HG03442 (cell line): ENCODE results near the gene TMX3.

Experiments used
- ATAC-seq: cut with Tn5 transposase; IDR thresholded peaks from one replicate; pipeline ENCODE4 v1.9.1; 2021; ENCODE audit warnings: mild to moderate bottlenecking, moderate library complexity; ENCODE audit not compliant: unreplicated experiment

TMX3 gene, protein sequence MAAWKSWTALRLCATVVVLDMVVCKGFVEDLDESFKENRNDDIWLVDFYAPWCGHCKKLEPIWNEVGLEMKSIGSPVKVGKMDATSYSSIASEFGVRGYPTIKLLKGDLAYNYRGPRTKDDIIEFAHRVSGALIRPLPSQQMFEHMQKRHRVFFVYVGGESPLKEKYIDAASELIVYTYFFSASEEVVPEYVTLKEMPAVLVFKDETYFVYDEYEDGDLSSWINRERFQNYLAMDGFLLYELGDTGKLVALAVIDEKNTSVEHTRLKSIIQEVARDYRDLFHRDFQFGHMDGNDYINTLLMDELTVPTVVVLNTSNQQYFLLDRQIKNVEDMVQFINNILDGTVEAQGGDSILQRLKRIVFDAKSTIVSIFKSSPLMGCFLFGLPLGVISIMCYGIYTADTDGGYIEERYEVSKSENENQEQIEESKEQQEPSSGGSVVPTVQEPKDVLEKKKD

DNA sequence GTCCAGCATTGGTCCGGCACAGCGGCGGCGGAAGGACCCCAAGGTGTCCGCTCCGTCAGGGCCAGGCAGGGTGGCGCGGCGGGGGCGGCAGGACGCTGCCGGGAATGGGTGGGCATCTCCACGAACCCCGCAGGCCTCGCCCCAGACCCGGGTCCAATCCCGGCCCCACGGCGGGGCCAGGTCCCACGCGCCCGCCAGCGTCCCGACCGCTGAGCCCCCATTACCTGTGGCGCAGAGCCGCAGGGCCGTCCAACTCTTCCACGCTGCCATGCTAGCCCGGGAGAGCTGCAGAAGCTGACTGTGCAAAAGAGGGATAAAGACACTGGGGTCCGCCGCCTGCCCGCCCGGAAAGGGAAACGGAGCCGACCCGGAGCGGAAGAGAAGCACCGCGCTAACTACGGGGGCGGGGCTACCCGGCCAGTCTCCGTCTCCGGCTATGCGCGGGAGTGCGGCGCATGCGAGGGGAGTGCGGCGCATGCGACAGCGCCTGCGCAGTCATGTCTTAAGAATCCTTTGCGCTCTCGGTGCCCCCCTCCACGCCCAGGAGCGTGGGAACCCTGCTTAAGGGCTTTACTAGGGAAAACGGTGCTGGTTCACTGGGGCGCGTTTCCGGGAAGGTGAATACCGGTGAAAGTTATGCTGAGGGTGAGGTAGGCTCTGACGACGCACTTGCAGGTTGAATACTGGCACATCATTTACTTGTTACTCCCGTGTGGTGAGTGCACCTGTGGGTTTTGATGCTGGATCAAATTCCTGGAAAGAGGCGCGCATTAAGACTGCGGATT lies at the start of gene TMX3:
TMX3 (minus strand) TSS at position 397 of the 785 bp plus-strand sequence; CDS start at position 270, 127 bp downstream.
- peak; percentile 96 for ATAC-seq

DNA sequence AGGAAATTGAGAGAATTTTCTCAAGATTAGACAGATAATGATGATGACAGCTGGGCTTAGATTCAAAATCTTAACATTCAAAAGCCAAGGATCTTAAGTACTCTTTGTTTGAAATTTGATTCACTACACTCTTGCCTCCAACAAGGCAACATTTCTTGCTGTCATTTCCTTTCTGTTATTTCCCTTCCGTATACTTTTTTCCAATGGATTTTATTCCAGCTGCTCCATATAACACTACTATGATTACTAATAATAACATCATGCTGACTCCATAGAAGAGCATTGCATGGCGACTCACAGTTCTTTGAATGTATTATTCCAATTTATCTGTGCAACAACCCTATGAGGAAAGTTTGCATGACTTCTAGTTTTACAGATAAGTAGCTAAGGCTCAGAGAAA lies 49.1 kb upstream of the TMX3 start:
- no peak for ATAC-seq

DNA sequence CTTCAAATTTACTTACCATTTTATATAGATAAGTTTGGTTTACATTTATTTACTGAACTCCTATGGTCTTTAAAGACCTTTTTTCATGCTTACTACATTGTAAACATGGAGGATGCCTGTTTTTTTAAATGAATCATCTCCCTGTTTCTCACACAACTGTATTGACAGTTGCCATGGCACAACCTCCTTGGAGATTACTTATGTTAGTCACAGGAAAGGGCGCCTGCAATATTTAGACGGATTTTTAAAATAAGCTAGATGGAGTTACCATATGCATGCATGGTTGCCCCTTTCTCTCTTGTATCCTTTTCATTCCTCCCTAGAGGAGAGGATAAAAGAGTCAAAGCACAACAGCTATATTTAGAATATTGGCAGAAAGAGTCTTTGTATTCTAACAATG lies 48.2 kb upstream of the TMX3 start:
- no peak for ATAC-seq

DNA sequence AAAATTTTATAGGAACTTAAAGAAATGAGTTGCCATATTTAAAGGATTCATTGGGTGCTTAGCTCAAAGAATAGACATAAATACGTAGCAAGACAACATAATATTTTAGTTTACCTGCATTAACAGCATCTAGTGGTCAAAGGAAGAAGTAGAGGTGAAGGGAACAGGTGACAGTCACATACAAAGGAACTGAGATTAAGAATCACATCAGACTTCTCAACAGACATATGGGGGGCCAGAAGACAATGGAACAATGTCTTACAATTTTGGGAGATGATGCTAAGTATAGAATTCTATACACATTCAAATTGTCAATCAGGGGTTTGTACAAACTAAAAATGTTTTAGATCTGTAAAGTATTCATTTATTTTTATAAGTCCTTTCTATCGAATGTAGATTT lies 44.4 kb upstream of the TMX3 start:
- ATAC-seq, result no peak

DNA sequence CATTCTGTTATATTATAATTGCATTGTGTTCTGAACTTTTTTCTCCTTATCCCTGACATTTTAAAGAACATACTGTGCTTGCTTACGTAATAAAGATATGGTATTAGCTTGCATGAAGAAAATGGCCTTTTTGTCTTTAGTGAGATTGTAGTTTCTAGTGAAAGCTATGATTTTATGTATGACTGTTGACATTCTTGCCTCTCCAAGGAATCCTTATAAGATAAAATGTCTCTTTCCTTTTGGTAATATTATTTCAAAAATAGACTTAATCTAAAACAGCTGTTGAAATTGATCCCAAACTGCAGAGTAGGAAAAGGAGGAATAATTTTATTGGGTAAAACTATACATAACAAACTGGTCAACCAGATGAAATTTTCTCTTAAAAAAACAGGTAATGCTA lies 42.2 kb upstream of the TMX3 start:
- ATAC-seq, result no peak

DNA sequence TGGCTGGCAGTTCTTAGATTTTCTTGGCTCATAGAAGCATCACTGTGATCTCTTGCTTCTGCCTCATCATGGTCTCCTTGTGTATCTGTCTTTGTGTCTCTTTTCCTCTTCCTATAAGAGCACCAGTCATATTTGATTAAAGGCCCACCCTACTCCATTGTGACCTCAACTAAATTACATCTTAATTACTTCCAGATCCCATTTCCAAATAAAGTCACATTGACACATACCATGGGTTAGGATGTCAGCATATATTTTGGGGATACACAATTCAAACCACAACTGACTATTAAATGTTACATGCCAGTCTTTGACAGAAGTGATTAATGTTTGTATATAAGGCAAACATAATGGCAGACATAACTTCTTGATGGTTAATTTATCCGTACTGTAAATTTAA lies 27.3 kb upstream of the TMX3 start:
- no peak for ATAC-seq

DNA sequence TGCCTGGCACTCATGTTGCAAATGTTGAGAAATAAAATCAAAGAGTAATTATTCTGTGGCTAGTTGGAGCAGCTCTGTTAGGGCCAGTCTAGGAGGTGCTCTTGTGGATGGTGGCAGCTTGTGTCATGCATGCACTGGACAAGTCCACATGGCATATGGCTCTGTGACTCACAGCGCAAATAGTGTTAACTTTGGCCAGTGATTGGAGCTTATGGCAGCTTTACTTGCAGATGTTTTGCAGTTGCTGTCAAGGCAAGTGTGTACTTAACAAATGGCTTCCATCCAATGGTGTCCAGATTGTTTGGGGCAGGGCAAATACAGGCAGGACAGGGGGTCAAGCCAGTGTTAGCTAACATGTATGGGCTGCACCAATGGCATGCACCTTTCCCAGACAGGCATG lies 26.1 kb upstream of the TMX3 start:
- ATAC-seq, result no peak

DNA sequence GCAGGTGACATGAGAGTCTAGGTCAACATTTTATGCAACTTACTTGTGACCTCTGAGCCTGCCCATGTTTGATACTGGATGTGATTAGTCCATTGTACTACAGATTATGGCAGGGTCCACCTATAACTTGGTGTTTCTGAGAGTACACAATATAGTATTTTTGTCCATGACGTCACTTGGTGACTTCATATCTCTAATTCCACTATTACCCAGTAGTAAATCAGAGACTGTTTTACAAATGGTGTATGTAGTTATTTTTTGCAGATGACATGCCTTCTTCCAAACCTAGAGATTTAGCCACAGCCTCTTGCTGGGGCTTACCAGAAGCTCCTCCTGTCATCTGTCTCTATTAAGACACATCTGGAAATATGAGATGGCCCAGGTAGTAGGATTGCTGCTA lies 24.6 kb upstream of the TMX3 start:
- no peak for ATAC-seq

DNA sequence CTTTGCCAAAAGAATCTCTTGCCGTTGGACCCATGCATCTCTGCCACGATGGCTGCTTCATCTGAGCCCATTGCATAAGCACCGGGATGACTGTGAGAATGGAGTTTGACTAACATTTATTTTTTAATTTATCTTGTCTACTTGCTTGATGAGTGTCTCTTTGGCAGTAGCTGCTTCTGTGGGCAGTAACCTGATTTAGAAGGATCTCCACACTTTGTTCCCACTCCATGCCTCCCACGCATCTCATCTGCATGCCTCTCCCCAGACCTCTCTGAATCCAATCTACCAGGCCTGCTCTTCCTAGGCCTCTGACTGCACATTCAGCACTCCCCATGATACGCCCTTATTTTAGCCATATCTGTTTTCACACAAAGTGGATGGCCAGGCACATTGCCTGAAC lies 23.7 kb upstream of the TMX3 start:
- ATAC-seq, result no peak

DNA sequence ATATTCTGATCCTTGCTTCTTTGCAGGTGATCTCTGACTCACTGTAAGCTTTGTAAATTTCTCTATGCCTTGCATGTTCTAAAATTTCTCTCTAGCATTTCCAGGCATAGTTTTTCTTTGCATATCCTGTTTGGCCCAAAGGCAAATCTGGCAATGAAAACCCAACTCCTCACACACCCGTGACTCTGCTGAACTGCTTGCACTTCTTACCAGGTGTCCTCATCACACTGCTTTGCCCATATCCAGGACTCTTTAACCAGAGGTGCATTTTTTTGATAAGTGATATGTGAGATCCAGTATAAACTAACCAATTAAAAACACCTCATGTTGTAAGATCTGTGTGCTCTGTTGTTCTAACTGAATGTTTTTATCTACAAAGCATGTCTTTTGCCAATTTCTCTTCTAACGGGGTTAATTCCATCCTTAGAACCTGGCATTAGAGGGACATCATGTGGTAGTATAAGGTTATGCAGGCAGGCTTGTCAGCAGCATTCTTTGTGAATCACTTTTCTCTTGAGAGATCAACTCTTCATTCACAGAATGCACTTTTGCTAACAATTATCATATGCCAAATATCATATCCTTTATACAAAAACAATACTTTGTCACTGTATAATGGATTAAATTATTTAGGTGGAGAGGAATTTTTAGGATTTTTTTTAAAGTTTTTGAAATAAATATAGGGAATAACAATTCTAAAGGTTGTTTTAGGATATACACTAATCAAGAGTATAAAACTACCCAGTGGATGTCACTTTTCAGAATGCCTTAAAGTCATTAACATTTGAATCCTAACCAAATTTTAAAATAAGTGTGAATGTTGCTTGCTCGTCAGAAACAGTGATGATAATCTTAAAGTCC lies 20.8 kb upstream of the TMX3 start:
- ATAC-seq, result peak; percentile 91

DNA sequence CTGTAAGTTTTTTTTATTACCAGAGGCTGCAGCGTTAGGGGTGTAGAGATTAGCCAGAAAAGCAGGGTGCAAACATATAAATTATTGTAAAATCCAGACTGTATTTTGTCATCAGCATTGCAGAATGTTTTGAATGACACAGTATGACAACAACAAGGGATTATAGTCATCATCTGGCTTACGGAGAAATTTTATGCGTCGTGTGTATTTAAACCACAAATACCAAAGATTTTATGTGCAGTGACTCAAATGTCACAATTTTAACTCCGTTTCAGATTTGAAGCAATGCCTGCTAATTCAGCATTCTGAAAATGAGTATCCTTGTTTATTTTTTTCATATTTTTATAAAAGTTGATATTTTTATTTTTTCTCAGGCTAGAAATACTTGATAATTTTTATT lies 19.4 kb upstream of the TMX3 start:
- no peak for ATAC-seq

DNA sequence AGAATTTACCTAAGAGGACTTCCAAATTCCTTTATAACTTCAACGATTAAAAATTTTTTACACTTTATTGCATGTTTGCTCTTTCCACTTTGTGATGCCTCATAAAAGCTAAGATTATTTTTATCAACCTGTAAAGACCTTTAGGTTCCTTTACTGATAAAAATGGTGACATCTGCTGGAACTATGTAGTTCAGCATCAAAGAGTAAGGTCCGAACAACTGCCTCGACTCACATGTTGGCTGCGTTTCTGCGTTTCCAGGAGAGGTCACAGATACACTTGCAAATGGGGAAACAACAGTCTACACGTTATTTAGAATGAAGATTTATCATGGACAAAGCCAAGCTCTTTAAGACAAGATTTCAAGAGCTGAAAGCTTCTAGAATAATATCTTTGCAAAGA lies 18.8 kb upstream of the TMX3 start:
- ATAC-seq, result no peak

DNA sequence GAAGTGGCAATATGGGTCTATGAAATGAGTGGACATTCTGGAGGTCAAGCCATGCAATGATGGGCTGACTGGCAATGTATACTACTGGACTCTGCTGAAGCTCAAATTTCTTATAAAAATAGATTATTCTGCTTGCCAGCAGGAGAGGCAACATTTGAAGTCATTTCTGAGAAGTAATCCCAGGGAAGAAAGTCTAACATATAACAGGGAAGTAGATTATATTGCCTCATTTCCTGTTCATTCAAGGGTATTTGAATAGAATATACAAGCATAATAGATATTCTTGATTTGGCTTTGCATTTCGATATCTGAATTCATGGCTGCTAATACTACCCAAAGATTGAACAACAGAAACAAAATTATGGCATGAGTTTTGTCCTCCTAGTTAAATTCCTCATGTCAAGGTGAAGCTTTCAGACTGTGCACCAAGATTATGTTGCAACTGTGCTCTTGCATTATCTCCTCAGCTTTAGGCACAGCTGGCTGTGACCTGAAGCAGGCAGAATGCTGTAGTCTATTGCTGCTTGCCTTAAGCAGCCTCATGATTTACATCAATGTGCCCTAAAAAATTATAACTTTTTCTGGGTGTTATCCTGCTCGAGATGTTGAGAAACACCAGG lies 13.3 kb upstream of the TMX3 start:
- no peak for ATAC-seq

DNA sequence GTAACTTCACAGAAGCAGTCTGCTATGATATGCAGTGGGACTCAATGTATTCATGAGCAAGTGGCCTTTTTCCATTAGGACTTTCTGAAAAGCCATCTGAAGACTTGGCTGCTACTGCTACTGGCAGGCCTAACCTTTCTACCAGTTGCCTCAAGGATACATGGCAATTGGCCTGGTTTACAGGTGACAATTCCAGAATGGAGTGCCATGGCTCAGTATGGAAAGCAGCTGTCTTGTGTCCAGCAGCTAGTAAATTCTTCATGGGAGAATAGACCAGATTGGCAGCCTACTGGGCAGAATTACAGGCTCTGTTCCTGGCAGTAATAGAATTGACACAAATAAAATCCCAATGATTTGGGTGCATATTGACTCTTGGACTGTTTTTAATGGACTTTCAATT lies 12.6 kb upstream of the TMX3 start:
- no peak for ATAC-seq

DNA sequence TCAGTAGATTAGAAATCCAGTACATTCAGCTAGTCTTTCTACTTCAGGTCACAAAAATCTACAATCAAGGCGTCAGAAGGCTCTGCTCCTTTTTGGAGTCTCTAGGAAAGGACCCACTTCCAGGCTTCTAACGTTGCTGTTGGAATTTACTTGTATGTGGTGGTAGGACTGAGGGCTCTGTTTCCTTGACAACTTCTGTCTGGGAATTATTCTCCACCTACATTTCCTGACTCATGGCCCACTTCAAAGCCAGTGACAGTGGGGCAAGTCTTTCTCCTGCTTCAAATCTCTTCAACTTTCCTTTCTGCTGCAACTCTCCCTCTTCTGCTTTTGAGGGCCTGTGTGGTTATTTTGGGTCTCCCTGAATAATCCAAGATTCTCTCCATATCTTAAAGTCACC lies 10.4 kb upstream of the TMX3 start:
- ATAC-seq, result no peak

DNA sequence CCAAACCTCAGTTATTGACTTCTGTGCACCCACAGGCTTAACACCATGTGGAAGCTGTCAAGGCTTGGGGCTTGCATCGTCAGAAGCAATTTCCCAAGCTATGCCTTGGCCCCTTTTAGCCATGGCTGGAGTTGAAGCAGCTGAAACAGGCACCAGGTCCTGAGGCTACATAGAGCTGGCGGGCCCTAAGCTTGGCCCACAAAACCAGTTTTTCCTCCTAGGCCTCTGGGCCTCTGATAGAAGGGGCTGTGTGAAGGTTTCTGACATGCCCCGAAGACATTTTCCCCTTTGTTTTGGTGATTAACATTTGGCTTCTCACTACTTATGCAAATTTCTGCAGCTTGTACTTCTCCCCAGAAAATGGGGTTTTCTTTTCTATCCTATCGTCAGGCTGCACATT lies 9.1 kb upstream of the TMX3 start:
- no peak for ATAC-seq

DNA sequence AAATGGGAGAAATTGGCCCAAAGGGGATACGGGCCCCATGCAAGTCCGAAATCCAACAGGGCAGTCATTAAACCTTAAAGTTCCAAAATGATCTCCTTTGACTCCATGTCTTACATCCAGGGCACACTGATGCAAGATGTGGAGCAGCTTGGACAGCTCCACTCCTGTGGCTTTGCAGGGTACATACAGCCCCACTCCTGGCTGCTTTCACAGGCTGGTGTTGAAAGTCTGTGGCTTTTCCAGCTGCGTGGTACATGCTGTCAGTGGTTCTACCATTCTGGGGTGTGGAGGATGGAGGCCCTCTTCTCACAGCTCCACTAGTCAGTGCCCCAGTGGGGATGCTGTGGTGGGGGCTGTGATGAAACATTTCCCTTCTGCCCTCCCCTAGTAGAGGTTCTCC lies 8.6 kb upstream of the TMX3 start:
- ATAC-seq, result no peak

DNA sequence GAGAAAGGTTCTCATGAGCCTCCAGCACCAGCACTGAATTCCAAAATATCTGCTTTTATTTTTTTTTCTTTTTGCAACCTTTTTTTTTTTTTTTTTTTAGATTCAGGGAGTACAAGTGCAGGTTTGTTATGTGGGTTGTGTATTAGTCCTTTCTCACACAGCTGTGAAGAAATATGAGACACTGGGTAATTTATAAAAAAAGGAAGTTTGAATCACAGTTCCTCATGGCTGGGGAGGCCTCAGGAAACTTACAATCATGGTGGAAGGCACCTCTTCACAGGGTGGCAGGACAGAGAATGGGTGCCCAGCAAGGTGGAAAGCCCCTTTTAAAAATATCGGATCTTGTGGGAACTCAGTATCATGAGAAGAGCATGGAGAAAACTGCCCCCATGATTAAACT lies 7.9 kb upstream of the TMX3 start:
- no peak for ATAC-seq

DNA sequence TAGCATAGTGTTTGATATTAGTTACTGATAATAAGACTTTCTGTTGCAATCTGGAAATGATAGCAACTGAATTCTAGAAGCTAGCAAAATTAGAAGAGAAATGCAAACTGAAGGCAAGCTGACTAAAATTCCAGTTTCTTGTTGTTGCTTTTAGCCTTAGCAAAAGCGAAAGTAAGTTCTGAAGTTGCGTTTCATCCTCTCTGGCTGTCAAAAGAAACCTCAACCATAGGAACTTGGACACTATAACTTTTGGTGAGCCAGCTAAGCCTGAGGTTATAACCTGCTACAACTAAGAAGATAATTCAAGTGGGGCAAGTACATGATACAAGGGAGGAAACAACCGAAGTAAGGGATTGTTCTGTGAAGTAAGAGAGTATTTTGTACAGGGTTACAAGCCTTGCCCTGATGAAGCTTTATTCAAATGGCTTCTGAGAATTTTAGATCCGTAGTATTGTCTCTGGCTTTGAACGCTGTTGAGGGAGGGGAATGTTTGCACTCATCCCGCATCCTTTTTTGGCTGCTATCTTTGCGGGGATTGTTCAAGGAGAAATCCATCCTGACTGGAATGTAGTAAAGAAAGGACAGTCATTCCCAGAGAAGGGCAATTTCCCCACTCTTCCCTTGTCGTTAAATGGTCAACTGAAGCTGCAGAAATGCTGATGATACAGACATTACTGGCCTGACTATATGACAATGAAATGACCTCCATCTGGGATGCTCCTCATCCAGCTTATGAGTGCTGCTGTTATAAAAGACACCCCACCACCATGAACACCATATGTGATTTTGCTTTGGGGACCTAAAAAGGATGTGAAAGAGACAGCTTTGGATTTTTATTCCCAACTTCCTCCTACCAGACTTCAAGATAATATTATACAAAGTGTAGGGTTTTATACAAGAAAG lies 7.0 kb upstream of the TMX3 start:
- ATAC-seq, result peak; percentile 90

DNA sequence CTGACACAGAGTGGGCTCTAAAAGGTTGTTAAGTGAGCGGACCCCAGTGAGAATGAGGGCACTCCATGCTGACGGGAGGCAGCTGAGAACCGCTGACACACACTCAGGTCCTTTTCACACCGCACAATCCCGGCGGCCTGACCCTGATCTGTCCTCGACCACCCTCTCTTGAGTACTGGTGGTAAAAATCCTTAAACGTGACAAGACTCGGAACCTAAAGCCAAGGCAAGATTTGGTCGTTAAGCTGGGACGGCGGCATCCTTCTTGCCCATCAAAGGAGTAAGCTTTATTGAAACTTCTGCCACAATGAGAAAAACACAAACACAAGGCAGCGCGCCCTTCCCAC lies 569 bp downstream of the TMX3 start:
- ATAC-seq, result peak; percentile 2
